Effector memory CD4-positive, alpha-beta T cell (primary cell): ENCODE results near the gene KANK3.
A peak's percentile ranks its signal among the peaks of the same experiment; 100 is the strongest.
"Not testable (repeated sequence)": the region's sequence is repeated elsewhere in the genome, so short reads cannot be mapped to it uniquely, and the experiment has no call there.

ENCODE experiments used
- DNase-seq, 3 donors: peaks; one replicate each; pipeline ENCODE4 v3.0.0-alpha.2; 2020
- H3K27ac ChIP-seq: 2 replicates; pipeline ENCODE4 v1.7.0; 2013; ENCODE audit warnings: mild to moderate bottlenecking, low read length, moderate library complexity; ENCODE audit not compliant: insufficient read depth, poor library complexity, severe bottlenecking
- H3K27me3 ChIP-seq: replicated peaks from 2 replicates; pipeline ENCODE4 v1.7.0; 2013; ENCODE audit warnings: mild to moderate bottlenecking, low read length; ENCODE audit not compliant: insufficient read depth, control insufficient read depth, poor library complexity, severe bottlenecking
- H3K36me3 ChIP-seq: 2 replicates; pipeline ENCODE4 v1.7.0; 2013; ENCODE audit warnings: mild to moderate bottlenecking, low read length, moderate library complexity; ENCODE audit not compliant: control insufficient read depth, insufficient read depth
- H3K4me1 ChIP-seq: 2 replicates; pipeline ENCODE4 v1.7.0; 2013; ENCODE audit warnings: low read length, mild to moderate bottlenecking; ENCODE audit not compliant: control insufficient read depth, insufficient read depth, poor library complexity, severe bottlenecking
- H3K4me3 ChIP-seq: 2 replicates; pipeline ENCODE4 v1.7.0; 2013; ENCODE audit warnings: low read length, low read depth, mild to moderate bottlenecking; ENCODE audit not compliant: insufficient read depth, poor library complexity, severe bottlenecking
- H3K9me3 ChIP-seq: 2 replicates; pipeline ENCODE4 v1.7.0; 2013; ENCODE audit warnings: mild to moderate bottlenecking, low read length, moderate library complexity; ENCODE audit not compliant: control insufficient read depth

The KANK3 gene

GRCh38 chr19:8316351-8317125, 26.5 kb downstream of the KANK3 start:
- Histone ChIP-seq H3K4me3 (no peak overlapping the region), H3K27ac (no peak overlapping the region), H3K27me3 (no peaks in the 10 kb centered on the region), H3K36me3 (peaks cover 41% of the 10 kb centered on the region), H3K4me1 (peaks cover 10% of the 10 kb centered on the region), H3K9me3 (no peaks in the 10 kb centered on the region)
- no peak for DNase-seq

GRCh38 chr19:8314981-8315640, 28.0 kb downstream of the KANK3 start:
- peaks cover 54% of the 10 kb centered on the region for H3K36me3 ChIP-seq
- DNase-seq = not testable (repeated sequence)

GRCh38 chr19:8311461-8312260, 31.4 kb downstream of the KANK3 start:
- peaks cover 18% of the 10 kb centered on the region for H3K4me1 ChIP-seq
- peaks cover 51% of the 10 kb centered on the region for H3K36me3 ChIP-seq
- DNase-seq = no peak
- H3K9me3 ChIP-seq = no peaks in the 10 kb centered on the region
- H3K4me3 ChIP-seq = no peak overlapping the region
- H3K27ac ChIP-seq = no peak overlapping the region
- no peaks in the 10 kb centered on the region for H3K27me3 ChIP-seq

More at GRCh38 chr19:8314981-8315640, 28.0 kb downstream of the KANK3 start:
- not testable (repeated sequence) for H3K27ac ChIP-seq, H3K9me3 ChIP-seq, H3K4me1 ChIP-seq, H3K4me3 ChIP-seq, H3K27me3 ChIP-seq

- Histone ChIP-seq H3K36me3 (peaks cover 49% of the 10 kb centered on the region), H3K9me3 (no peaks in the 10 kb centered on the region), H3K4me1 (peaks cover 22% of the 10 kb centered on the region), H3K4me3 (no peak overlapping the region), H3K27me3 (no peaks in the 10 kb centered on the region), H3K27ac (no peak overlapping the region)
- no peak for DNase-seq
These were observed 32.6 kb downstream of the KANK3 start for GRCh38 chr19:8310342-8311055.

GRCh38 chr19:8308891-8309291, 34.2 kb downstream of the KANK3 start:
- H3K9me3 ChIP-seq = no peaks in the 10 kb centered on the region
- peak overlapping the region; percentile 73 for H3K4me3 ChIP-seq
- H3K36me3 ChIP-seq = peaks cover 34% of the 10 kb centered on the region
- peak overlapping the region; percentile 79 for H3K27ac ChIP-seq
- DNase-seq = no peak
- H3K4me1 ChIP-seq = peaks cover 22% of the 10 kb centered on the region
- H3K27me3 ChIP-seq = no peaks in the 10 kb centered on the region

GRCh38 chr19:8307965-8308866, 34.8 kb downstream of the KANK3 start, which contains the start of gene CD320:
Gene CD320 (minus strand): TSS chr19:8308358. CDS start chr19:8308290, 68 bp downstream.
- Histone ChIP-seq H3K27ac (peak within 1 kb of the TSS; percentile 79), H3K4me3 (peak within 1 kb of the TSS; percentile 73), H3K4me1 (peaks cover 22% of the 10 kb centered on the region), H3K9me3 (no peaks in the 10 kb centered on the region), H3K27me3 (no peaks in the 10 kb centered on the region), H3K36me3 (peaks cover 27% of the 10 kb centered on the region)
- DNase-seq = peak; percentile 62 to 76 (median 75)

- H3K4me1 ChIP-seq = peaks cover 22% of the 10 kb centered on the region
- peak overlapping the region; percentile 73 for H3K4me3 ChIP-seq
- no peaks in the 10 kb centered on the region for H3K9me3 ChIP-seq
- no peak for DNase-seq
- H3K36me3 ChIP-seq = peaks cover 25% of the 10 kb centered on the region
- H3K27ac ChIP-seq = peak overlapping the region; percentile 79
- no peaks in the 10 kb centered on the region for H3K27me3 ChIP-seq
These were observed 35.6 kb downstream of the KANK3 start for GRCh38 chr19:8307400-8307964.

- peaks cover 21% of the 10 kb centered on the region for H3K36me3 ChIP-seq
- no peaks in the 10 kb centered on the region for H3K27me3 ChIP-seq
- DNase-seq = no peak
- peak overlapping the region; percentile 18 for H3K27ac ChIP-seq
- no peak overlapping the region for H3K4me3 ChIP-seq
- peaks cover 22% of the 10 kb centered on the region for H3K4me1 ChIP-seq
- no peaks in the 10 kb centered on the region for H3K9me3 ChIP-seq
These were observed 36.6 kb downstream of the KANK3 start for GRCh38 chr19:8306235-8307054.
